Adipocyte (in vitro differentiated cells): ENCODE data around the gene BACE2.
"Not testable (repeated sequence)": the region's sequence is repeated elsewhere in the genome, so short reads cannot be mapped to it uniquely, and the experiment has no call there.

Experiments used
- DNase-seq: peaks from one replicate; pipeline ENCODE4 v3.0.0-alpha.2; 2015; ENCODE audit warnings: low read depth
- H3K27me3 ChIP-seq: replicated peaks from 2 replicates; pipeline ENCODE4 v1.7.0; 2013; ENCODE audit warnings: mild to moderate bottlenecking, low read length, moderate library complexity; ENCODE audit not compliant: control insufficient read depth, insufficient read depth
- H3K36me3 ChIP-seq: 2 replicates; pipeline ENCODE4 v1.7.0; 2013; ENCODE audit warnings: low read length, mild to moderate bottlenecking, moderate library complexity; ENCODE audit not compliant: control insufficient read depth, insufficient read depth, severe bottlenecking
- H3K4me1 ChIP-seq: 2 replicates; pipeline ENCODE4 v1.7.0; 2013; ENCODE audit warnings: mild to moderate bottlenecking, low read length, moderate library complexity; ENCODE audit not compliant: control insufficient read depth, insufficient read depth
- H3K4me3 ChIP-seq: 2 replicates; pipeline ENCODE4 v1.7.0; 2013; ENCODE audit warnings: mild to moderate bottlenecking, low read length, moderate library complexity
- H3K9ac ChIP-seq: 2 replicates; pipeline ENCODE4 v1.7.0; 2013; ENCODE audit warnings: mild to moderate bottlenecking, low read length, moderate library complexity
- H3K9me3 ChIP-seq: 2 replicates; pipeline ENCODE4 v1.7.0; 2013; ENCODE audit warnings: mild to moderate bottlenecking, low read length, moderate library complexity; ENCODE audit not compliant: control insufficient read depth

The BACE2 gene

GRCh38 chr21:41243107-41243506 lies 75.1 kb downstream of the BACE2 start:
- Histone ChIP-seq H3K4me3 (no peak overlapping the region), H3K9ac (no peak overlapping the region), H3K36me3 (peaks cover 5% of the 10 kb centered on the region), H3K4me1 (peaks cover 1% of the 10 kb centered on the region), H3K9me3 (no peaks in the 10 kb centered on the region), H3K27me3 (no peaks in the 10 kb centered on the region)
- no peak for DNase-seq

DNA sequence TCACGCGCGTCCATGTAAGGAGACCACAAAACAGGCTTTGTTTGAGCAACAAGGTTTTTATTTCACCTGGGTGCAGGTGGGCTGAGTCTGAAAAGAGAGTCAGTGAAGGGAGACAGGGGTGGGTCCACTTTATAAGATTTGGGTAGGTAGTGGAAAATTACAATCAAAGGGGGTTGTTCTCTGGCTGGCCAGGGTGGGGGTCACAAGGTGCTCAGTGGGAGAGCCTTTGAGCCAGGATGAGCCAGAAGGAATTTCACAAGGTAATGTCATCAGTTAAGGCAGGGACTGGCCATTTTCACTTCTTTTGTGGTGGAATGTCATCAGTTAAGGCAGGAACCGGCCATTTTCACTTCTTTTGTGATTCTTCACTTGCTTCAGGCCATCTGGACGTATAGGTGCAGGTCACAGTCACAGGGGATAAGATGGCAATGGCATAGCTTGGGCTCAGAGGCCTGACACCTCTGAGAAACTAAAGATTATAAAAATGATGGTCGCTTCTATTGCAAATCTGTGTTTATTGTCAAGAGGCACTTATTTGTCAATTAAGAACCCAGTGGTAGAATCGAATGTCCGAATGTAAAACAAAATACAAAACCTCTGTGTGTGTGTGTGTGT lies 76.4 kb downstream of the BACE2 start:
- not testable (repeated sequence) for H3K9ac ChIP-seq, DNase-seq, H3K4me1 ChIP-seq, H3K36me3 ChIP-seq, H3K9me3 ChIP-seq, H3K4me3 ChIP-seq, H3K27me3 ChIP-seq

GRCh38 chr21:41245509-41246135 lies 77.7 kb downstream of the BACE2 start:
- H3K4me1 ChIP-seq: no peaks in the 10 kb centered on the region
- no peak for DNase-seq
- no peaks in the 10 kb centered on the region for H3K27me3 ChIP-seq
- no peak overlapping the region for H3K9ac ChIP-seq
- H3K9me3 ChIP-seq: no peaks in the 10 kb centered on the region
- H3K36me3 ChIP-seq: peaks cover 6% of the 10 kb centered on the region
- H3K4me3 ChIP-seq: no peak overlapping the region

- Histone ChIP-seq H3K9ac (no peak overlapping the region), H3K4me1 (no peaks in the 10 kb centered on the region), H3K4me3 (no peak overlapping the region), H3K9me3 (no peaks in the 10 kb centered on the region), H3K36me3 (peaks cover 12% of the 10 kb centered on the region), H3K27me3 (no peaks in the 10 kb centered on the region)
- DNase-seq: no peak
Measured at GRCh38 chr21:41246808-41247207, 78.8 kb downstream of the BACE2 start.

DNA sequence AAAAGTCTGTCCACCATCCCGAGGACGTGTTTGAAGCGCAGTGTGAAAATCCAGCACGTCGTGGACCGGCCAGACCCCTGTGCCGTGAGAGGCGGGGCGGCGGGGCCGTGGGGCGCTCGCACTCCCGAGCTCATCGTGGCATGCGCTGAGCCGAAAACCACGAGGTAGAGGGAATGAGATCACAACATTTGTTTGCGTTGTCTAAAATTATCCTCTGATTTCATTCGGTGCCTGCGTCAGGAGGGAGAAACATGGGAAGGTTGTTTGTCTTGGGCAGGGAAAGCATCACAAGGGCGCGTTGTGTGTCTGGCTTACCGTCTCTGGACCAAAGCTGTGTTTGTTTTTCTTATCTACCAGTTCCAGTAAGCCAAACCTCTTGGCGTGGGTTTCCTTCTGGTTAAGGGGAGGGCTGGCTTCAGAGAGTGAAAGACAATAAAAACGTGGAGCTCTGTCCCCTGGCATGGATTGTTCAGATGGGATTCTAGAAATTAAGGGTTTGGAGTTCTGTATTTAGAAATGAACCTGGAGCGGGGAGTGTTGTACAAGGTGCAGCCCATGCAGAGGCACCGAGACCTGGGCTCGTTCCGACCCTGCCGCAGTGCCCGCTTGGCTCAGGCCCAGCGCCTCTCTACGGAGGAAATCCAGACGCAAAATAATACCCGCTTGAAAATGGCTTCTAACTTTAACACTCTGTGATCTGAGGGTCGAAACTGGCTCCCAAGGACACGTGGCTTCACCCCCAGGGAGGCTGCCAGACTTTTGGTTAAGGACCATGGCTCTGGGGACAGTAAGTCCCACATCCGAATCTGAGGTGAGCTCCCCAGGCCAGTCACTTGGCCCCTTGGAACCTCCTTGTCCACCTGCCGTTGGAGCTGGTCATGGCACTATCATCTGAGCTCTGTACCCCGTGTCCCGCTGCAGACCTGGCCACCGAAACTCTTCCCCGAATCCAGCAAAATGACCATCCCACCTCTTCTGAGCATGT lies 79.9 kb downstream of the BACE2 start:
- no peaks in the 10 kb centered on the region for H3K9me3 ChIP-seq
- no peaks in the 10 kb centered on the region for H3K27me3 ChIP-seq
- H3K36me3 ChIP-seq: peaks cover 17% of the 10 kb centered on the region
- no peaks in the 10 kb centered on the region for H3K4me1 ChIP-seq
- no peak overlapping the region for H3K9ac ChIP-seq
- H3K4me3 ChIP-seq: no peak overlapping the region
- no peak for DNase-seq

- no peak overlapping the region for H3K4me3 ChIP-seq
- H3K4me1 ChIP-seq: no peaks in the 10 kb centered on the region
- no peak for DNase-seq
- H3K27me3 ChIP-seq: no peaks in the 10 kb centered on the region
- peaks cover 6% of the 10 kb centered on the region for H3K9me3 ChIP-seq
- H3K9ac ChIP-seq: no peak overlapping the region
- peaks cover 21% of the 10 kb centered on the region for H3K36me3 ChIP-seq
Measured at GRCh38 chr21:41249476-41249875, 81.5 kb downstream of the BACE2 start.

DNA sequence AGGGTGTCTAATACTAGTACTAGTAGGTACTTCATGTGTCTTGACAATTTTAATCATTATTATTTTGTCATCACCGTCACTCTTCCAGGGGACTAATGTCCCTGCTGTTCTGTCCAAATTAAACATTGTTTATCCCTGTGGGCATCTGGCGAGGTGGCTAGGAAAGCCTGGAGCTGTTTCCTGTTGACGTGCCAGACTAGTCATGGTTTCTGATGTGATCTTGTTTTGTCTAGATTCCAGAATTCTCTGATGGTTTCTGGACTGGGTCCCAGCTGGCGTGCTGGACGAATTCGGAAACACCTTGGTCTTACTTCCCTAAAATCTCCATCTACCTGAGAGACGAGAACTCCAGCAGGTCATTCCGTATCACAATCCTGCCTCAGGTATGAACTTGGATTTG lies 82.6 kb downstream of the BACE2 start:
- Histone ChIP-seq H3K36me3 (peaks cover 21% of the 10 kb centered on the region), H3K9ac (no peak overlapping the region), H3K4me1 (no peaks in the 10 kb centered on the region), H3K4me3 (no peak overlapping the region), H3K9me3 (peaks cover 6% of the 10 kb centered on the region), H3K27me3 (no peaks in the 10 kb centered on the region)
- DNase-seq: no peak

DNA sequence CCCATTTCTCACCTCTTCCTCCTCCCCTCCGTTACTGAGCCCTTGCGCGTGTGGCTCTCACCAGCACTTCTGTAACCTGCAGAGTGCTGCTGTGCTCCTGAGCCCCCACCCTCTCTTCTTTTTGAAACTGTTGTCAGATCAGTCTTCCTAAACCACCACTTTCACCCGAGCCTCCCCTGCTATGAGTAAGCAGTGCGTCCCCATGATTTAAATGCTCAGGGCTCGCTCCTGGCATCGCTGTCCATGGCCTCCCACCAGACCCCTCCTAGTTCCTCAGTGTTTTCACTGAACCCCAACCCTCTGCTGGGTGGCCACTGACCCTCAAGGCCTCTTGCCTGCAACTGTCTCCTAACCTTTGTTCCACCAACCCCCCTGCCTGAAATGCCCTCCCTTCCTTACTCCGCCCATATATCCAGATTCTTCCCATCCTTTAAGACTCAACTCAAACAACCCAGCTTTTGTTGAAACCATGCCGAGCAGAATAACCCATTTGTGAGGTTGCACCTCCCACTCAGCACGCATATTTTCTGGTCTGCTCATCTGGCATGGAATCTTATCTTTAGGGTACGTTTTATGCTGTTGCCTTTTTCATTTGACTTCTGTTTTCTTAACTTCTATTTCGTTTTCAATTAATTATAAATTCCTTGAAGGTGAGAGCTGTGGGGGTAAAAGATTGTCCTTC lies 84.1 kb downstream of the BACE2 start:
- H3K36me3 ChIP-seq: peaks cover 21% of the 10 kb centered on the region
- H3K4me3 ChIP-seq: no peak overlapping the region
- peak; percentile 48 for DNase-seq
- H3K27me3 ChIP-seq: no peaks in the 10 kb centered on the region
- no peaks in the 10 kb centered on the region for H3K4me1 ChIP-seq
- H3K9ac ChIP-seq: no peak overlapping the region
- H3K9me3 ChIP-seq: peaks cover 6% of the 10 kb centered on the region

- no peaks in the 10 kb centered on the region for H3K27me3 ChIP-seq
- H3K4me3 ChIP-seq: no peak overlapping the region
- no peak for DNase-seq
- no peak overlapping the region for H3K9ac ChIP-seq
- peaks cover 6% of the 10 kb centered on the region for H3K9me3 ChIP-seq
- H3K4me1 ChIP-seq: no peaks in the 10 kb centered on the region
- peaks cover 25% of the 10 kb centered on the region for H3K36me3 ChIP-seq
Measured at GRCh38 chr21:41254090-41254700, 86.2 kb downstream of the BACE2 start.

- Histone ChIP-seq H3K4me3 (no peak overlapping the region), H3K9ac (no peak overlapping the region), H3K9me3 (peaks cover 6% of the 10 kb centered on the region), H3K4me1 (no peaks in the 10 kb centered on the region), H3K27me3 (no peaks in the 10 kb centered on the region), H3K36me3 (peaks cover 25% of the 10 kb centered on the region)
- no peak for DNase-seq
Measured at GRCh38 chr21:41255190-41255589, 87.2 kb downstream of the BACE2 start.
